NCI-H446 (cell line): Measurements from ENCODE around the gene SINHCAF.
"Not testable (repeated sequence)": the region's sequence is repeated elsewhere in the genome, so short reads cannot be mapped to it uniquely, and the experiment has no call there.

Experiments
- DNase-seq, 2 experiments: peaks; one replicate each; lab custom pipeline; 2025; lab: John Stamatoyannopoulos, UW

SINHCAF gene

GRCh38 chr12:31325877-31326631 is at the start of gene SINHCAF:
SINHCAF (minus strand) TSS chr12:31326150; CDS start chr12:31298204, 27,946 bp downstream.
- peak; percentile 99 for DNase-seq

- DNase-seq: not testable (repeated sequence)
Measured at GRCh38 chr12:31375422-31375821, 49.5 kb upstream of the SINHCAF start.

GRCh38 chr12:31371256-31371620 is 45.3 kb upstream of the SINHCAF start:
- DNase-seq: no peak

- DNase-seq: no peak
Measured at GRCh38 chr12:31370531-31371255, 44.7 kb upstream of the SINHCAF start.

GRCh38 chr12:31369712-31370521 is 44.0 kb upstream of the SINHCAF start:
- no peak for DNase-seq

- DNase-seq: no peak
Measured at GRCh38 chr12:31368666-31369361, 42.9 kb upstream of the SINHCAF start.

- DNase-seq: no peak
Measured at GRCh38 chr12:31366104-31366621, 40.2 kb upstream of the SINHCAF start.

- no peak for DNase-seq
Measured at GRCh38 chr12:31363831-31364230, 37.9 kb upstream of the SINHCAF start.

- DNase-seq: no peak
Measured at GRCh38 chr12:31363416-31363809, 37.5 kb upstream of the SINHCAF start.

GRCh38 chr12:31362759-31363415 is 36.9 kb upstream of the SINHCAF start:
- no peak for DNase-seq

GRCh38 chr12:31362115-31362758 is 36.3 kb upstream of the SINHCAF start:
- DNase-seq: peak in 1 of 2 experiments; percentile 32

- no peak for DNase-seq
Measured at GRCh38 chr12:31361730-31362114, 35.8 kb upstream of the SINHCAF start.

- DNase-seq: no peak
Measured at GRCh38 chr12:31355747-31356107, 29.8 kb upstream of the SINHCAF start.

GRCh38 chr12:31353750-31354708 is 28.1 kb upstream of the SINHCAF start:
- DNase-seq: no peak

- no peak for DNase-seq
Measured at GRCh38 chr12:31346267-31346666, 20.3 kb upstream of the SINHCAF start.

GRCh38 chr12:31343139-31343538 is 17.2 kb upstream of the SINHCAF start:
- DNase-seq: no peak

- DNase-seq: no peak
Measured at GRCh38 chr12:31342286-31342685, 16.3 kb upstream of the SINHCAF start.

- DNase-seq: no peak
Measured at GRCh38 chr12:31339831-31340622, 14.1 kb upstream of the SINHCAF start.

GRCh38 chr12:31337952-31338351 is 12.0 kb upstream of the SINHCAF start:
- DNase-seq: no peak
